IMR-90 (cell line): ENCODE measurements around the gene ZMYND10. TPM values are rescaled to one million over a fixed set of nuclear protein-coding genes. Genes with fewer than 3 reads are reported as not detected.

Source experiments
- ATAC-seq: fragments of 200-7000 bp; cut with Tn5 transposase; 2 replicates; pipeline ENCODE4 v1.9.1; 2020; ENCODE audit warnings: low read depth, mild to moderate bottlenecking, moderate library complexity
- BruUV-seq: library from RNA; stranded (reverse); fragments of 400-500 nt; replicated peaks from 2 replicates; lab custom pipeline; 2021; lab: Mats Ljungman, UMichigan
- CTCF ChIA-PET: fragments of 300-600 bp; formaldehyde crosslinking; extraction: SDS; loops from one replicate; lab custom pipeline; 2021; ENCODE audit warnings: antibody characterized with exemption; lab: Yijun Ruan, JAX
- POLR2A ChIA-PET: fragments of 300-600 bp; sonication (Branson Sonifier 250); formaldehyde crosslinking; loops from one replicate; lab custom pipeline; 2022; ENCODE audit warnings: antibody characterized with exemption; ENCODE audit not compliant: unreplicated experiment; lab: Charles Lee
- DNase-seq: peaks from one replicate; pipeline ENCODE4 v3.0.0; 2013
- H2AFZ ChIP-seq: replicated peaks from 2 replicates; pipeline ENCODE3; 2013; ENCODE audit warnings: low read length, mild to moderate bottlenecking; ENCODE audit not compliant: poor library complexity
- H2AK5ac ChIP-seq: 2 replicates; pipeline ENCODE4 v1.6.1; 2013; ENCODE audit warnings: low read depth, low read length, inconsistent platforms
- H2AK9ac ChIP-seq: replicated peaks from 2 replicates; pipeline ENCODE3; 2013; ENCODE audit warnings: mild to moderate bottlenecking, low read depth, low read length, moderate library complexity; ENCODE audit not compliant: poor library complexity
- H2BK120ac ChIP-seq: 2 replicates; pipeline ENCODE4 v1.6.1; 2013; ENCODE audit warnings: low read depth, low read length, inconsistent platforms
- H2BK15ac ChIP-seq: 3 replicates; pipeline ENCODE4 v1.6.1; 2013; ENCODE audit warnings: low read depth, low read length, inconsistent platforms
- H2BK20ac ChIP-seq: 2 replicates; pipeline ENCODE4 v1.6.1; 2013; ENCODE audit warnings: low read depth, mild to moderate bottlenecking, inconsistent platforms, low read length, moderate library complexity
- H2BK5ac ChIP-seq: 2 replicates; pipeline ENCODE4 v1.6.1; 2013; ENCODE audit warnings: mild to moderate bottlenecking, low read depth, low read length, inconsistent platforms; ENCODE audit not compliant: poor library complexity, severe bottlenecking
- H3K14ac ChIP-seq: replicated peaks from 2 replicates; pipeline ENCODE4 v1.6.1; 2013; ENCODE audit warnings: low read depth, low read length, inconsistent platforms
- H3K18ac ChIP-seq: 2 replicates; pipeline ENCODE4 v1.6.1; 2013; ENCODE audit warnings: low read depth, low read length, control low read depth
- H3K23ac ChIP-seq: 2 replicates; pipeline ENCODE4 v1.6.1; 2013; ENCODE audit warnings: low read depth, low read length, inconsistent platforms
- H3K27ac ChIP-seq: 2 replicates; pipeline ENCODE4 v1.5.1; 2013; ENCODE audit warnings: mild to moderate bottlenecking, control low read depth, low read length; ENCODE audit not compliant: insufficient read depth
- H3K27me3 ChIP-seq: 2 replicates; pipeline ENCODE4 v1.6.1; 2013; ENCODE audit warnings: low read length; ENCODE audit not compliant: control insufficient read depth, insufficient read depth
- H3K36me3 ChIP-seq: 2 replicates; pipeline ENCODE4 v1.6.1; 2013; ENCODE audit warnings: low read length, mixed read lengths; ENCODE audit not compliant: control insufficient read depth, insufficient read depth
- H3K4ac ChIP-seq: 2 replicates; pipeline ENCODE4 v1.6.1; 2013; ENCODE audit warnings: low read depth, low read length, inconsistent platforms
- H3K4me1 ChIP-seq: 2 replicates; pipeline ENCODE4 v1.6.1; 2013; ENCODE audit warnings: low read length, mixed read lengths; ENCODE audit not compliant: control insufficient read depth, insufficient read depth
- H3K4me2 ChIP-seq: 2 replicates; pipeline ENCODE4 v1.6.1; 2013; ENCODE audit warnings: low read depth, mild to moderate bottlenecking, control low read depth, low read length, moderate library complexity
- H3K4me3 ChIP-seq: 2 replicates; pipeline ENCODE4 v1.5.1; 2013; ENCODE audit warnings: low read depth, mild to moderate bottlenecking, control low read depth, low read length, moderate library complexity; ENCODE audit not compliant: insufficient read depth
- H3K56ac ChIP-seq: 2 replicates; pipeline ENCODE4 v1.6.1; 2013; ENCODE audit warnings: low read length, inconsistent platforms; ENCODE audit not compliant: insufficient read depth; ENCODE audit errors: extremely low read depth
- H3K79me1 ChIP-seq, 2 experiments: 2 replicates each; pipeline ENCODE4 v1.6.1; 2013; ENCODE audit warnings: low read length in 2 of 2, inconsistent platforms in 1 of 2, low read depth in 1 of 2
- H3K9ac ChIP-seq: 2 replicates; pipeline ENCODE4 v1.6.1; 2013; ENCODE audit warnings: low read depth, low read length, control low read depth
- H3K9me1 ChIP-seq: 2 replicates; pipeline ENCODE4 v1.6.1; 2013; ENCODE audit warnings: low read length, inconsistent platforms; ENCODE audit not compliant: insufficient read depth
- H3K9me3 ChIP-seq: 2 replicates; pipeline ENCODE4 v1.6.1; 2013; ENCODE audit warnings: low read length; ENCODE audit not compliant: control insufficient read depth, insufficient read depth
- H4K20me1 ChIP-seq: 2 replicates; pipeline ENCODE4 v1.6.1; 2013; ENCODE audit warnings: low read length, inconsistent platforms; ENCODE audit not compliant: insufficient read depth
- H4K5ac ChIP-seq: 2 replicates; pipeline ENCODE4 v1.6.1; 2013; ENCODE audit warnings: mild to moderate bottlenecking, low read depth, low read length, control low read depth
- H4K8ac ChIP-seq, 2 experiments: 2 replicates each; pipeline ENCODE4 v1.6.1; 2013; ENCODE audit warnings: low read depth in 2 of 2, low read length in 2 of 2, control low read depth in 1 of 2, inconsistent platforms in 1 of 2
- H4K91ac ChIP-seq: 2 replicates; pipeline ENCODE4 v1.6.1; 2013; ENCODE audit warnings: low read depth, low read length, inconsistent platforms; ENCODE audit not compliant: insufficient read depth
- CEBPB ChIP-seq: IDR thresholded peaks from 2 replicates; pipeline ENCODE4 v1.6.1; 2012; ENCODE audit warnings: low read depth, low read length, improper control_type of control experiment
- RAD21 ChIP-seq: IDR thresholded peaks from 2 replicates; pipeline ENCODE4 v1.6.1; 2012; ENCODE audit warnings: low read length, improper control_type of control experiment
- WGBS, 2 experiments: methylation state at CpG; one replicate each; pipeline versions ENCODE4 v1.1.5 to v1.1.7; 2013; ENCODE audit warnings: missing lambda C conversion rate in 2 of 2; ENCODE audit not compliant: insufficient read length in 1 of 2; ENCODE audit errors: extremely low coverage in 2 of 2; 5-methylcytosine and 5-hydroxymethylcytosine counted together
- dilution Hi-C: fragments of 300-500 bp; cut with HindIII; formaldehyde crosslinking; loops from one replicate; pipeline ENCODE4 v1.14.3; 2018; ENCODE audit warnings: low sequenced_read_pairs; ENCODE audit not compliant: unreplicated experiment
- in situ Hi-C: fragments of 300-500 bp; cut with MboI; formaldehyde crosslinking; loops from 3 replicates; pipeline ENCODE4 v1.14.3; 2019; ENCODE audit warnings: low sequenced_read_pairs, inconsistent platforms, mixed read lengths
- intact Hi-C: fragments of 100-400 bp; cut with micrococcal nuclease; formaldehyde crosslinking; loops from 2 replicates; pipeline ENCODE4 v1.10.0; 2022
- polyA plus RNA-seq, 3 experiments: library from polyadenylated mRNA; depleted of rRNA; stranded (reverse); fragments of >200 nt; gene quantifications; 2 replicates each; pipeline ENCODE4 v1.2.3, GENCODE V29; 2012; ENCODE audit warnings: low replicate concordance in 1 of 3
- total RNA-seq: library from RNA; depleted of rRNA; stranded (reverse); fragments of >200 nt; gene quantifications from 2 replicates; pipeline ENCODE4 v1.2.3, GENCODE V29; 2012

The ZMYND10 gene
- total and polyA plus RNA-seq, 2 of the 4 experiments (the other 2 are of a cell fraction), result 1.1 to 1.4 TPM

- ATAC-seq (no peak), DNase-seq (no peak)
- H2AK9ac ChIP-seq, result no peak overlapping the region
- no peak overlapping the region for H2AFZ ChIP-seq
- no peak overlapping the region for H2BK120ac ChIP-seq
- peaks cover 17% of the 10 kb centered on the region for H3K9me1 ChIP-seq
- no peak overlapping the region for H2BK5ac ChIP-seq
- H2BK20ac ChIP-seq, result no peak overlapping the region
- H4K91ac ChIP-seq, result no peak overlapping the region
- peaks cover 53% of the 10 kb centered on the region for H4K20me1 ChIP-seq
- no peak overlapping the region for H2BK15ac ChIP-seq
- dilution Hi-C loops, result no loop called here
- H3K23ac ChIP-seq, result peak overlapping the region; percentile 60
- H3K4ac ChIP-seq, result no peak overlapping the region
- peaks cover 44% of the 10 kb centered on the region for H3K36me3 ChIP-seq
- H3K18ac ChIP-seq, result no peak overlapping the region
- intact Hi-C loops, result no loop called here
- H4K8ac ChIP-seq, result no peak overlapping the region
- ChIA-PET CTCF (no interaction called here), POLR2A (interaction anchor here (0.6 to 1.0 kb wide), 2 partner anchors 119 to 211 kb away, joined by 3 read pairs; partner anchors contain the start of gene HEMK1)
- no CpG with 5 or more reads among the region's 1 CpG for WGBS, 2 experiments
- H3K14ac ChIP-seq, result no peak overlapping the region
- no peak overlapping the region for H3K56ac ChIP-seq
- no peaks in the 10 kb centered on the region for H3K9me3 ChIP-seq
- peak overlapping the region; percentile 94 for H3K4me2 ChIP-seq
- H3K9ac ChIP-seq, result peak overlapping the region; percentile 94
- no peaks in the 10 kb centered on the region for H3K27me3 ChIP-seq
- H3K79me1 ChIP-seq, result peaks cover 0 to 60% of the 10 kb centered on the region in 2 experiments; a peak in 2 of 4 replicates
- TF ChIP-seq RAD21 (no peak), CEBPB (no peak)
- H3K4me1 ChIP-seq, result peaks cover 26% of the 10 kb centered on the region
- 0 out of 2 replicates have a peak overlapping the region, but pooled peaks have one; percentile 2 for H3K27ac ChIP-seq
- TSS peak; percentile 31 for BruUV-seq
- H4K5ac ChIP-seq, result no peak overlapping the region
- in situ Hi-C loops, result no loop called here
- H2AK5ac ChIP-seq, result no peak overlapping the region; the same call in 1 of the 2 replicates
- peak overlapping the region; percentile 76 for H3K4me3 ChIP-seq
These were observed 11.9 kb upstream of the ZMYND10 start for GRCh38 chr3:50357481-50357880.
